WTC11 (cell line): ENCODE data around the gene TRIM5. TPM values are rescaled to one million over a fixed set of nuclear protein-coding genes. Genes with fewer than 3 reads are reported as not detected.

Experiments
- ATAC-seq: fragments of 200-7000 bp; cut with Tn5 transposase; 2 replicates; pipeline ENCODE4 v1.10.0; 2021; ENCODE audit warnings: mild to moderate bottlenecking, moderate library complexity
- CTCF ChIA-PET: fragments of 300-600 bp; sonication (Branson Sonifier 250); formaldehyde crosslinking; loops from one replicate; lab custom pipeline; 2021; ENCODE audit warnings: antibody characterized with exemption; lab: Charles Lee
- POLR2A ChIA-PET: fragments of 350-600 bp; sonication (Branson Sonifier 250); formaldehyde crosslinking; loops from one replicate; lab custom pipeline; 2021; ENCODE audit warnings: antibody characterized with exemption; lab: Charles Lee
- DNase-seq: peaks from one replicate; pipeline ENCODE4 v3.0.0; 2021; ENCODE audit warnings: low spot score
- H3K27ac Mint-ChIP-seq: 2 replicates; pipeline ENCODE4 v1.8.0; 2021; ENCODE audit warnings: mixed read lengths
- H3K27me3 Mint-ChIP-seq: 2 replicates; pipeline ENCODE4 v1.8.0; 2021; ENCODE audit warnings: low read depth, mild to moderate bottlenecking, moderate library complexity, mixed read lengths
- H3K36me3 Mint-ChIP-seq: 2 replicates; pipeline ENCODE4 v1.8.0; 2021; ENCODE audit warnings: mixed read lengths
- H3K4me1 Mint-ChIP-seq: 2 replicates; pipeline ENCODE4 v1.8.0; 2022; ENCODE audit warnings: mixed read lengths
- H3K4me3 Mint-ChIP-seq: 2 replicates; pipeline ENCODE4 v1.8.0; 2021; ENCODE audit warnings: mild to moderate bottlenecking, moderate library complexity, mixed read lengths
- H3K9me3 Mint-ChIP-seq: 2 replicates; pipeline ENCODE4 v1.8.0; 2021; ENCODE audit warnings: mixed read lengths
- ATF2 ChIP-seq: sonication (generic); formaldehyde crosslinking; IDR thresholded peaks from 2 replicates; pipeline ENCODE4 v1.8.1; 2022; ENCODE audit warnings: low read depth, missing genetic modification reagents, borderline replicate concordance
- ATF6 ChIP-seq: sonication (generic); formaldehyde crosslinking; IDR thresholded peaks from 2 replicates; pipeline ENCODE4 v1.8.1; 2023; ENCODE audit warnings: mild to moderate bottlenecking, missing genetic modification reagents
- CBFB ChIP-seq: sonication (generic); formaldehyde crosslinking; IDR thresholded peaks from 2 replicates; pipeline ENCODE4 v1.8.1; 2022; ENCODE audit warnings: mild to moderate bottlenecking, low read depth, missing genetic modification reagents
- CTCF ChIP-seq: fragments of 200-600 bp; IDR thresholded peaks from 2 replicates; pipeline ENCODE4 v1.8.0; 2022; ENCODE audit warnings: antibody characterized with exemption
- ELF4 ChIP-seq: sonication (generic); formaldehyde crosslinking; IDR thresholded peaks from 2 replicates; pipeline ENCODE4 v1.8.1; 2022; ENCODE audit warnings: low read depth, mild to moderate bottlenecking, moderate library complexity, missing genetic modification reagents
- ESRRA ChIP-seq: sonication (generic); formaldehyde crosslinking; IDR thresholded peaks from 2 replicates; pipeline ENCODE4 v1.8.1; 2022; ENCODE audit warnings: mild to moderate bottlenecking, missing genetic modification reagents, borderline replicate concordance
- FOXP4 ChIP-seq: sonication (generic); formaldehyde crosslinking; IDR thresholded peaks from 2 replicates; pipeline ENCODE4 v1.8.0; 2022; ENCODE audit warnings: mild to moderate bottlenecking, missing genetic modification reagents
- GRHL2 ChIP-seq: fragments of 250-450 bp; sonication (Bioruptor Pico); IDR thresholded peaks from 2 replicates; pipeline ENCODE4 v1.8.0; 2022; ENCODE audit warnings: mild to moderate bottlenecking, moderate library complexity; ENCODE audit not compliant: insufficient replicate concordance, severe bottlenecking
- GTF2I ChIP-seq: fragments of 250-450 bp; sonication (Bioruptor Pico); conservative IDR thresholded peaks from 2 replicates; pipeline ENCODE4 v1.4.0; 2021; ENCODE audit warnings: mild to moderate bottlenecking
- NFATC4 ChIP-seq: fragments of 250-450 bp; sonication (Bioruptor Pico); IDR thresholded peaks from 2 replicates; pipeline ENCODE4 v1.9.0; 2021; ENCODE audit warnings: mild to moderate bottlenecking
- OVOL2 ChIP-seq: fragments of 250-450 bp; sonication (Bioruptor Pico); IDR thresholded peaks from 2 replicates; pipeline ENCODE4 v1.9.0; 2021; ENCODE audit warnings: mild to moderate bottlenecking, borderline replicate concordance
- PRDM15 ChIP-seq: sonication (generic); formaldehyde crosslinking; IDR thresholded peaks from 2 replicates; pipeline ENCODE4 v1.8.0; 2022; ENCODE audit warnings: missing genetic modification reagents
- SMAD3 ChIP-seq: sonication (generic); formaldehyde crosslinking; IDR thresholded peaks from 2 replicates; pipeline ENCODE4 v1.8.0; 2022; ENCODE audit warnings: missing genetic modification reagents, mild to moderate bottlenecking, borderline replicate concordance
- SOX15 ChIP-seq: fragments of 250-450 bp; sonication (Bioruptor Pico); IDR thresholded peaks from 2 replicates; pipeline ENCODE4 v1.9.0; 2021; ENCODE audit warnings: mild to moderate bottlenecking
- SP1 ChIP-seq: sonication (generic); formaldehyde crosslinking; conservative IDR thresholded peaks from 2 replicates; pipeline ENCODE4 v1.8.1; 2022; ENCODE audit warnings: missing genetic modification reagents
- TP53 ChIP-seq: sonication (generic); formaldehyde crosslinking; IDR thresholded peaks from 2 replicates; pipeline ENCODE4 v1.8.1; 2023; ENCODE audit warnings: mild to moderate bottlenecking, missing genetic modification reagents
- ZNF423 ChIP-seq: fragments of 250-450 bp; sonication (Bioruptor Pico); IDR thresholded peaks from 2 replicates; pipeline ENCODE4 v2.1.2; 2022; ENCODE audit warnings: mild to moderate bottlenecking, moderate library complexity
- ZNF425 ChIP-seq: fragments of 250-450 bp; sonication (Bioruptor Pico); conservative IDR thresholded peaks from 2 replicates; pipeline ENCODE4 v1.9.0; 2021; ENCODE audit warnings: mild to moderate bottlenecking
- ZNF512 ChIP-seq: sonication (generic); formaldehyde crosslinking; IDR thresholded peaks from 2 replicates; pipeline ENCODE4 v1.8.1; 2022; ENCODE audit warnings: missing genetic modification reagents, borderline replicate concordance
- ZSCAN18 ChIP-seq: fragments of 250-450 bp; sonication (Bioruptor Pico); IDR thresholded peaks from 2 replicates; pipeline ENCODE4 v2.1.2; 2022; ENCODE audit warnings: mild to moderate bottlenecking, moderate library complexity
- total RNA-seq: library from RNA; stranded (reverse); gene quantifications from 3 replicates; pipeline ENCODE4 v1.2.3, GENCODE V29; 2021

Gene TRIM5
- total RNA-seq, 1 experiment from 2014 or later: 31.8 TPM

- TF ChIP-seq PRDM15 (CRISPR knock-in tag) (no peak), ZNF423 (CRISPR knock-in tag) (no peak), CBFB (no peak), SMAD3 (CRISPR knock-in tag) (no peak), ZNF512 (CRISPR knock-in tag) (no peak), FOXP4 (CRISPR knock-in tag) (no peak), SOX15 (CRISPR knock-in tag) (no peak), GRHL2 (CRISPR knock-in tag) (no peak), ESRRA (CRISPR knock-in tag) (no peak), ATF2 (CRISPR knock-in tag) (no peak), OVOL2 (CRISPR knock-in tag) (no peak), CTCF (no peak), ZSCAN18 (CRISPR knock-in tag) (no peak), SP1 (CRISPR knock-in tag) (no peak), TP53 (CRISPR knock-in tag) (no peak), ATF6 (no peak), ELF4 (CRISPR knock-in tag) (no peak), NFATC4 (CRISPR knock-in tag) (no peak), ZNF425 (CRISPR knock-in tag) (no peak), GTF2I (CRISPR knock-in tag) (no peak)
- DNase-seq (peak; percentile 34), ATAC-seq (peak; percentile 74)
- Mint-ChIP-seq H3K9me3 (peaks cover 10% of the 10 kb centered on the region), H3K27me3 (no peaks in the 10 kb centered on the region), H3K27ac (peak within 1 kb of the TSS; percentile 99), H3K36me3 (peaks cover 11% of the 10 kb centered on the region), H3K4me3 (peak within 1 kb of the TSS; percentile 75), H3K4me1 (peaks cover 53% of the 10 kb centered on the region)
- CTCF ChIA-PET: interaction anchor here (1.3 to 1.5 kb wide), 3 partner anchors 90 to 213 kb away, joined by 3 to 4 read pairs (median 3); no protein-coding TSS in a partner anchor
- POLR2A ChIA-PET: no interaction called here
Measured at GRCh38 chr11:5689551-5689983, 4.7 kb upstream of the TRIM5 start, which contains the start of gene TRIM22. TRIM22 (plus strand) TSS chr11:5689790; CDS start chr11:5696233, 6,443 bp downstream.
